GM21381 (cell line): ENCODE data around the gene POLR2L.

Experiments used
- ATAC-seq: cut with Tn5 transposase; IDR thresholded peaks from one replicate; pipeline ENCODE4 v1.9.1; 2021; ENCODE audit warnings: mild to moderate bottlenecking, moderate library complexity; ENCODE audit not compliant: unreplicated experiment

The POLR2L gene

GRCh38 chr11:869399-870126, 27.2 kb upstream of the POLR2L start:
- ATAC-seq, result no peak

DNA sequence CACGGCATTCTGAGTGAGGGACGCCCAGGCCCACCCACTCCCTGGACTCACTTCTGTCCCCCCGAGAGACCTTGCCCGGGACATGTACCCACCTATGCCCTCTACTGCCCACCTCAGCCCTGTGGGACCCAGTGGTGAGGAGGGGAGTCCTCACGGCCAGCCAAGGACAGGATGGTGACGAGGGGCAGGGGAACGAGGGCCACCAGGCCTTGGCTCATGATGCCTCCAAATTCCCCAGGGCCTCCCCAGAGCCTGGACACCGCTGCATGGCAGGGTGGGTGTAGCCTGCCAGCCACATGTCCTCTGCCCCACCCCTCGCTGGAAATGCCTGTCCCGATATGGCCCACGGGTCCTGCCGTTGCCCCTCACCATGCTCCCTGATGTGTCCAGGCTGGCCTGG, 26.5 kb upstream of the POLR2L start:
- ATAC-seq, result no peak

DNA sequence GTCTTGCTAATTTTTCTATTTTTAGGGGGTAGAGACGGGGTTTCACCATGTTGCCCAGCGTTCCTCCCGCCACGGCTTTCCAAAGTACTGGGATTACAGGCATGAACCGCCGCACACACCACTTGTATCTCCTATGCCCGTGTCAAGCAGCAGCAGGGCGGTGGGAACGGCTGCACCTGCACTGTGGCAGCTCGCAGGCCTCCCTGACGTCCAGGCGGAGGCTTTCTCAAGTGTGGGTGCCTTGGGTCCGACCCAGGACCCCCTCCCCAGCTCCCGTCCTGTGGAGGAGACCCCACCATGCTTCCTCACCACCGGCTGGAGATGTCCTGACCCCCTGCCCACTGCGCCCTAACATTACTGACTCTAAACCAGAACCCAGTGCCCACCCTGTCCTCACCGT, 26.1 kb upstream of the POLR2L start:
- no peak for ATAC-seq

DNA sequence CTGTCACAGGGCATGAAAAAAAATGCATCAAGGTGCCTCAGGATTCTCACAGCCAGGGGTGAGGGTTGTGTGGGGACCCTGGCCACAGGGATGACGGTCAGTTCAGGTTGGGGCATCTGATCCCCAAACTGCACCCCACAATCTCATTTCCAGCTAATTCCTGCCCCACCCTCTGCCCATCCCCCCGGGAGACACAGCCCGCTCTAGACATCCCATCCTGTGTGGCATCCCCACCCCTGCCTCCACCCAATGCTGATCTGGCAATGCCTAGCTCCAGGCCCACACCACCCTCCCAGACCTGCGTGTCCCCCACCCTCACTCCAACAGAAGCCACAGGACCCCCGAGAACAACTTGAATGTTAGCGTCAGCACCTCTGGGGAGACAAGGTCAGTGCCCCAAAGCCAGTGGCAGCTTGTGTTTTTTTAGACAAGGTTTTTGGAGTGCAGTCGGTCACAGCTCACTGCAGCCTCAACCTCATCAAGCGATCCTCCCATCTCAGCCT, 25.6 kb upstream of the POLR2L start:
- no peak for ATAC-seq

- ATAC-seq, result no peak
These were observed 24.2 kb upstream of the POLR2L start for GRCh38 chr11:866481-866880.

DNA sequence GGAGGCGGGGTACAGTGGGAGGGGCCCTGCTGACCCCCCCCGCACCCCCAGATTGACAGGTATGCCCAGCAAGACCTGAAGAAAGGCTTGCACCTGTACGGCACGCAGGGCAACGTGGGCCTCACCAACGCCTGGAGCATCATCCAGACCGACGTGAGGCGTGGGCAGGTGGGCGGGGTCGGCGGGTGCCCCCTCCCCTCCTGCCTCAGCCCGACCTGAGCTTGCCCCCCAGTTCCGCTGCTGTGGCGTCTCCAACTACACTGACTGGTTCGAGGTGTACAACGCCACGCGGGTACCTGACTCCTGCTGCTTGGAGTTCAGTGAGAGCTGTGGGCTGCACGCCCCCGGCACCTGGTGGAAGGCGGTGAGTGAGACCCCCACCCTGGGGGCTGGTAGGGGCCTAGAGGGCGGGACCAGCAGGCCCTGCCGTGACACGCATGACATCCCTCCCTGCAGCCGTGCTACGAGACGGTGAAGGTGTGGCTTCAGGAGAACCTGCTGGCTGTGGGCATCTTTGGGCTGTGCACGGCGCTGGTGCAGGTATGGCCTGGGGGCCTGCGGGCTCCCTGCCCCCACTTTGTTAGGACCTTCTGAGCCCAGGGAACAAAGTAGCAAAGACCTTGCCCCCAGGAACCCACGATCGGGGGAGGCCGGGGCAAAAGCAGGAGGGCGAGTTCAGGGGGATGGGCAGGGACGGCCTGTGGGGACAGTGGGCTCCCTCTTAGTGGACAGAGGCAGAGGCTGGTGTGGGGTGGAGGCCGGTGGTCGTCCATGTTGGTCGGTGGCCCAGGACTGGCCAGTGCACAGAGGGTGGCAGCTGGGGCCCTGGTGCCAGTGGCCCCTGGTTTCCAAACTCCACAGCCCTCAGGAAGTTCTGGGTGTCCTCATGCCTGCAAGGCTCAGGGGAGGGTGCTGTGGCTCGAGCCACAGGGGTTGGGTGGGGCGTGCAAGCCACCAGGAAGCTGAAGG, 23.4 kb upstream of the POLR2L start:
- no peak for ATAC-seq

- no peak for ATAC-seq
These were observed 22.6 kb upstream of the POLR2L start for GRCh38 chr11:864898-865297.

GRCh38 chr11:863910-864827, 21.8 kb upstream of the POLR2L start:
- no peak for ATAC-seq

- ATAC-seq, result no peak
These were observed 20.9 kb upstream of the POLR2L start for GRCh38 chr11:863023-863909.

GRCh38 chr11:862696-863022, 20.3 kb upstream of the POLR2L start:
- ATAC-seq, result no peak

DNA sequence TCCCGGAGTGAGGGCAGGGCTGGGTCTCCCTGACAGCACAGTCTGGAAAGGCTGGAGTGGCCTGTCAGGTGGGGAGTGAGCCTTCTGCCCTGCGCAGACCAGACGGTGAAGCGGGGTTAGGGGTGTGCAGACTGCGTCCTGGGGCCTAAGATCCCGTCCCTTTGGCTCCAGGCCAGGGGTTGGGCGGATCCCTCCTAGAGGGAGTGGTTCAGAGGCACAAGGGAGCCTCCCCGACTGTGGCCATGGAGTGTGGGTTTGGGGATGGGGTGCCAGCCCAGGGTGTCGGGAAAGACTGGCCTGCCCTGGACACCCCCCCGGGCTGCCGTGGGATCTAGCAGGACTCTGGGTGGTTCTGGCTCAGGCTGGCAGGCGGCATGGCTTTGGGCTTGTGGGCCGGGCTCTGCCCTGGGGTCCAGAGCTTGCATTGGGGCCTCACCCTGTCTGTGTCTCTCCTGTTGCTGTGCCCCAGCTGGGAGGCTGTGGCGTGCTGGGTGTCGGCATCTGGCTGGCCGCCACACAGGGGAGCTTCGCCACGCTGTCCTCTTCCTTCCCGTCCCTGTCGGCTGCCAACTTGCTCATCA, 19.8 kb upstream of the POLR2L start:
- ATAC-seq, result no peak

DNA sequence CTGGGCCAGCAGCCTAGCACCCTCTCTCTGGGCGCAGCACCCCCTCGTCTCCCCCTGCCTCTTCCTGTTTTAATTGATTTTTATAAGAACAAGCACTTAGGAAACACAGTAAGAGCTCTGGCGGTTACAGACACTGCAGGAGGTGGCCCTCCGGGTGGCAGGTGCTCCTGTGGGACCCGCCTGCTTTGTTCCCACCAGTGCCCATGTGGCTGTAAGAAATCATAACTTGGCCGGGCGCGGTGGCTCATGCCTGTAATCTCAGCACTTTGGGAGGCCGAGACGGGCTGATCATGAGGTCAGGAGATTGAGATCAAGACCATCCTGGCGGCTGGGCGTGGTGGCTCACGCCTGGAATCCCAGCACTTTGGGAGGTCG, 18.8 kb upstream of the POLR2L start:
- ATAC-seq, result no peak

DNA sequence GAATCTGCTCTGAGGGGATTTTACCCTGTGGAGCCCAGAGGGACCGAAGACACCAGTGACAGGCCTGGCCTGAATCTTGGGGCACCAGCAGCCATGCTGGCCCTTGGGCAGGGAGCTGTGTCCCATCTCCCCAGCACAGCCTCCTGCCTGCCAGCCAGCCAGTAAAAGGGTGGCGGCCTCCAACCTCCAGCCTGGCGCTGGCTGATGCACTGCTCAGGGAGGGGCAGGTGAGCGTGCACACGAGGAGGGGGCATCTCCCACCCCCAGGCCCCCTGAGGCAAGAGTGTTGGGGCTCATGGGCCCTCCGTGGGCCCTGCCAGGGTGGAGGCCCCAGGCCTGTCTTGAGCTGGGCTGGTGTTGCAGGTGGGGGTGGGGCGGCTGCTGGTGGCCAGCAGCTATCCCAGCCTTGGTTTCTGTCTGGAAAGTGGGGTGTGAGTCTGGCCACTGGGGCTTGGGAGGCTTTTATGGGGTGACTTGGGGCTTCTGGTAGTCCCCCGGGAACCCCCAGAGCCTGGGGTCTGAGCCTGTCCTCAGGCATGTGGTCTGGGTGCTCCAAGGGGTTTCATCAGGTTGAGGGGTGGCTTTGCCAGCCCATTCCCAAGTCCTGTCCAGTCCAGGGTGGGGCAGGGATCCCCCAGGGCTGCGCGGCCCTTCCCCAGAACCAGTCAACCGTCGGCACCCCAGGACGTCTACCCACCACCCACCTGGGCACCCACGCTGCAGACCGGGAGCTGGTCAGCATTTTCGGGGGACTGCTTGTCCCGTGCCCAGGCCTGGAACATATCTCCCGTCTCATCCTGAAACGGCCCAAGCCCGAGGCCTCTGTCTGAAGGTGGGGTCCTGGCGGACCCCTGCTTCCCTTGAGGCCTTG, 18.1 kb upstream of the POLR2L start:
- no peak for ATAC-seq

- ATAC-seq, result no peak
These were observed 17.2 kb upstream of the POLR2L start for GRCh38 chr11:859394-860131.

GRCh38 chr11:858762-859339, 16.5 kb upstream of the POLR2L start:
- no peak for ATAC-seq

DNA sequence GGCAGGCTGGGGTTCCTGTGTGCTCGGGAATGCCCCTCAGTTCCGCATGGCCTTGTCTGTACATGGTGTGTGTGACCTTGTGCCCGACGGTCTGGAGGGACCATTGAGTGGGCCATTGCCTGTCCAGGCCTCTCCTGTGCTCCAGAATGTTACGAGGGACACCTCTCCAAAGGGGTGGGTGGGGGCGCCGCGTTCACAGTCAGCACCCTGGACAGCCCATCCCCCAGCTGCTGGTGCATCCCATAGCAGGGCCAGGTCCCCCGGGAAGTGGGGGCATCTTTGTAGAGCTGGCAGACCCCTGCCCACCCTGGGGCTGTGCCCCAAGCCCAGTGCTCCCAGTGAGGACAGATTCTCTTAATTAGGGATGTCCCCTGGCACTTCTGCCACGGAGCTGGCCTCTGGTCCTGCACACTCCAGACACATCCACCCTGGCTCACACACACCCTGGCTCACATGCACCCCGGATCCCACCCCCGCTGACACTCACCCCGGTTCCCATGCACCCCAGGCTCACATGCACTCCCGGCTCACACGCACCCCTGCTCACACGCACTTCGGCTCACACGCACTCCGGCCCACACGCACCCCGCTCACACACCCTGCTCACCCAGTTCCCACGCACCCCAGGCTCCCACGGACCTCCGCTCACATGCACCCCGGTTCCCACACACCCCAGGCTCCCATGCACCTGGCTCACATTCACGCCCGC, 15.9 kb upstream of the POLR2L start:
- ATAC-seq, result no peak

DNA sequence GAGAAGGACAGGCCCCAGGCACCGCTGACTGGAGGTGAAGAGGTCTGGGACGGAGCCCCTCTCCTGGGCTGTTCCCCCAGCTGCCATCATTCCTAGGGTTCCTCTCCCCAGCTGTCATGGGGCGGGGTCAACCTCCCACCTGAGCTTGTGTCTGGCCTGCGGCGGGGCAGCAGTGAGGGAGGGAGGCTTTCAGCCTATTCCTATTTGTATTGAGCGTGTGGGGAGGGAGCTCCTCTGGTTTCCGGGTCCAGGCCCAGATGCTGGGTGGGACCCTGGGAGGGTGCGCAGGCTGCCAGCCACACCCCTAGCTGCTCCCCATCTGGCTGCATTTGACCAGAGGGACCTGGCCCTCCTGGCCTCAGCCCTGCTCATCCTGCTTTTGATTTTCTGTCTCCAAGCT, 14.1 kb upstream of the POLR2L start:
- no peak for ATAC-seq
